Germinal center (tissue), 1 donor: ENCODE measurements around the gene PTGFRN.
"Not testable (repeated sequence)": the region's sequence is repeated elsewhere in the genome, so short reads cannot be mapped to it uniquely, and the experiment has no call there.

Experiments used
- DNase-seq: peaks from one replicate; pipeline ENCODE4 v3.0.0; 2012; ENCODE audit warnings: mixed read lengths, low spot score

PTGFRN gene

GRCh38 chr1:116909512-116910378 is at the start of gene PTGFRN:
PTGFRN (plus strand) TSS chr1:116909916; CDS start chr1:116910204, 288 bp downstream.
- DNase-seq = no peak

- DNase-seq = not testable (repeated sequence)
Measured at GRCh38 chr1:116860167-116860566, 49.5 kb upstream of the PTGFRN start.

- DNase-seq = no peak
Measured at GRCh38 chr1:116861137-116861536, 48.6 kb upstream of the PTGFRN start.

- DNase-seq = not testable (repeated sequence)
Measured at GRCh38 chr1:116863031-116863430, 46.7 kb upstream of the PTGFRN start.

GRCh38 chr1:116866478-116866877 is 43.2 kb upstream of the PTGFRN start:
- not testable (repeated sequence) for DNase-seq

GRCh38 chr1:116868385-116868784 is 41.3 kb upstream of the PTGFRN start:
- no peak for DNase-seq

- no peak for DNase-seq
Measured at GRCh38 chr1:116869611-116870010, 40.1 kb upstream of the PTGFRN start.

GRCh38 chr1:116870300-116870699 is 39.4 kb upstream of the PTGFRN start:
- DNase-seq = no peak

GRCh38 chr1:116871779-116872146 is 38.0 kb upstream of the PTGFRN start:
- DNase-seq = no peak

- no peak for DNase-seq
Measured at GRCh38 chr1:116873680-116874271, 35.9 kb upstream of the PTGFRN start.

- DNase-seq = no peak
Measured at GRCh38 chr1:116874733-116875249, 34.9 kb upstream of the PTGFRN start.

GRCh38 chr1:116875391-116875790 is 34.3 kb upstream of the PTGFRN start:
- no peak for DNase-seq

GRCh38 chr1:116875946-116876345 is 33.8 kb upstream of the PTGFRN start:
- DNase-seq = not testable (repeated sequence)

- no peak for DNase-seq
Measured at GRCh38 chr1:116877141-116877818, 32.4 kb upstream of the PTGFRN start.

- DNase-seq = no peak
Measured at GRCh38 chr1:116878804-116879477, 30.8 kb upstream of the PTGFRN start.

- no peak for DNase-seq
Measured at GRCh38 chr1:116879478-116880133, 30.1 kb upstream of the PTGFRN start.

GRCh38 chr1:116880917-116881316 is 28.8 kb upstream of the PTGFRN start:
- no peak for DNase-seq

GRCh38 chr1:116881879-116882520 is 27.7 kb upstream of the PTGFRN start:
- no peak for DNase-seq

GRCh38 chr1:116882866-116883265 is 26.9 kb upstream of the PTGFRN start:
- no peak for DNase-seq

- DNase-seq = no peak
Measured at GRCh38 chr1:116886291-116886878, 23.3 kb upstream of the PTGFRN start.

GRCh38 chr1:116887212-116887611 is 22.5 kb upstream of the PTGFRN start:
- DNase-seq = no peak
